Fibroblast of the aortic adventitia (primary cell): ENCODE data around the gene CATSPER4. TPM values are rescaled to one million over a fixed set of nuclear protein-coding genes. Genes with fewer than 3 reads are reported as not detected.

Experiments
- DNase-seq: peaks from one replicate; pipeline ENCODE4 v3.0.0-alpha.2; 2010; ENCODE audit warnings: low read depth
- H3K4me3 ChIP-seq: 2 replicates; pipeline ENCODE4 v1.5.1; 2011; ENCODE audit warnings: low read depth, mild to moderate bottlenecking, control low read depth, low read length, moderate library complexity
- total RNA-seq: library from RNA; depleted of rRNA; stranded (reverse); fragments of >200 nt; gene quantifications from 2 replicates; pipeline ENCODE4 v1.2.3, GENCODE V29; 2012; ENCODE audit warnings: low replicate concordance
- TF ChIP-seq, protein P1 (sequence below): IDR thresholded peaks from 2 replicates; pipeline ENCODE4 v1.5.1; 2011; ENCODE audit warnings: mild to moderate bottlenecking, low read length, control low read depth, inconsistent platforms; ENCODE audit not compliant: insufficient read depth

CATSPER4 gene
- total RNA-seq, 1 donor = not detected

DNA sequence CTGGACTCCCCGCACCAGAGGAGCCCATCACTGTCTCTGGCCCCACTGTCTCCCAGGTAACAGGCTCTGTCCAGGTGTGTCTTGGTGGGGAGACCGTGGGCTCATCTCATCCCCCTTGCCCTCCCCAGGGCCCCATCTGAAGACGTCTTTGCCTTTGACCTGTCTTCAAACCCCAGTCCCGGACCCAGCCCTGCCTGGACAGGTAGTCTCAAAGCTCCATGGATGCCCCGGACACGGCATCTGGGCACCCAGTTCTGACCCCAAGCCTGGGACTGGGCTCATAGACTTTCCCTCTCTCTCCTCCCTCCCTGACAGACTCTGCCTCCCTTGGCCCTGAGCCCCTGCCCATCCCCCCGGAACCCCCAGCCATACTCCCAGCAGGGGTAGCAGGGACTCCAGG, 6.3 kb upstream of the CATSPER4 start:
- no peak overlapping the region for H3K4me3 ChIP-seq
- DNase-seq = no peak
- TF ChIP-seq, protein P1, sequence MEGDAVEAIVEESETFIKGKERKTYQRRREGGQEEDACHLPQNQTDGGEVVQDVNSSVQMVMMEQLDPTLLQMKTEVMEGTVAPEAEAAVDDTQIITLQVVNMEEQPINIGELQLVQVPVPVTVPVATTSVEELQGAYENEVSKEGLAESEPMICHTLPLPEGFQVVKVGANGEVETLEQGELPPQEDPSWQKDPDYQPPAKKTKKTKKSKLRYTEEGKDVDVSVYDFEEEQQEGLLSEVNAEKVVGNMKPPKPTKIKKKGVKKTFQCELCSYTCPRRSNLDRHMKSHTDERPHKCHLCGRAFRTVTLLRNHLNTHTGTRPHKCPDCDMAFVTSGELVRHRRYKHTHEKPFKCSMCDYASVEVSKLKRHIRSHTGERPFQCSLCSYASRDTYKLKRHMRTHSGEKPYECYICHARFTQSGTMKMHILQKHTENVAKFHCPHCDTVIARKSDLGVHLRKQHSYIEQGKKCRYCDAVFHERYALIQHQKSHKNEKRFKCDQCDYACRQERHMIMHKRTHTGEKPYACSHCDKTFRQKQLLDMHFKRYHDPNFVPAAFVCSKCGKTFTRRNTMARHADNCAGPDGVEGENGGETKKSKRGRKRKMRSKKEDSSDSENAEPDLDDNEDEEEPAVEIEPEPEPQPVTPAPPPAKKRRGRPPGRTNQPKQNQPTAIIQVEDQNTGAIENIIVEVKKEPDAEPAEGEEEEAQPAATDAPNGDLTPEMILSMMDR = no peak

DNA sequence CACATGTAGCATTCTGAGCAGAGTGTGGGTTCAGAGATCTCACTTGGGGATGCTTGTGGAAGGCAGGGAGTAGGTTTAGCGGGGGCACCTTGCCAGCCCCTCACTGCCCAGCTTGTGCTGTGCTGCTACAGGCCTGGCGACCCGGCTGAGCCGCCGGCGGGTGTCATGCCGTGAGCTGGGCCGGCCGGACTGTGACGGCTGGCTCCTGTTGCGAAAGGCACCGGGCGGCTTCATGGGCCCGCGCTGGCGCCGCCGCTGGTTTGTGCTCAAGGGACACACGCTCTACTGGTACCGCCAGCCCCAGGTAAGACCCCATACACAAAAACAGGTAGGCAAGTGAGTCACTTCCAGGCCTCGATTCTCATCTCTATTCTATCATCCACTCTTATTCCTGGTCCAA, 5.5 kb upstream of the CATSPER4 start:
- TF ChIP-seq, protein P1 = no peak
- no peak for DNase-seq
- no peak overlapping the region for H3K4me3 ChIP-seq

DNA sequence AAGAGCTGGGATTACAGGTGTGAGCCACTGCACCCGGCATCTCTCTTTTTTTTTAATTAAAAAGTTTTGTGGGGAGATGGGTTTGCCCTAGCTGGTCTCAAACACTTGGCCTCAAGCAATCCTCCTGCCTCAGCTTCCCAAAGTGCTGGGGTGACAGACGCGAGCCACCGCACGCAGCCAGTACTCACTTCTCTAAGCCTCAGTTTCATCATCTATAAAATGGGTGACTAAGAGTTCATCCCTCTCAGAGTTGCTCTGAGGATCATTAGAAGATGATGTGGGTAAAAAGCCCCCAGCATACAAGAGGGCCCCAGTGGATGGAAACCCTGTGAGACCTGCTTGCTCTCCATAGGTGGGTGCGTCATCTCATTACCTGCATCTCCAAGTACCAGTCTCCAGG, 2.5 kb upstream of the CATSPER4 start:
- TF ChIP-seq, protein P1 = no peak
- DNase-seq = no peak
- H3K4me3 ChIP-seq = no peak overlapping the region

DNA sequence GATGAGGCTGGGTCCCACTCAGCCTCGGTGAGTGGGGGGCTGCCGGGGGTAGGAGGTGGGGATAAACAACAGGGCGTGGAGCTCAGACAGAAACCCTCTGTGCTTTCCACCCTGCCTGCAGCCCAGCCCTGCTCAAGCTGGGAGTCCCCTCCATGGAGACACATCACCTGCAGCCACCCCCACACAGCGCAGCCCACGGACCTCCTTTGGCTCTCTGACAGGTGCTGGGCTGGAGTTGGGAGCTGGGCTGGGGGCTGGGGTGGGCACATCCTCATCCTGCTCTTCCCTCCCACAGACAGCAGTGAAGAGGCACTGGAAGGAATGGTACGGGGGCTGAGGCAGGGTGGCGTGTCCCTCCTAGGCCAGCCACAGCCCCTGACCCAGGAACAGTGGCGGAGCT, 1.9 kb upstream of the CATSPER4 start:
- H3K4me3 ChIP-seq = no peak overlapping the region
- TF ChIP-seq, protein P1 = no peak
- DNase-seq = no peak

DNA sequence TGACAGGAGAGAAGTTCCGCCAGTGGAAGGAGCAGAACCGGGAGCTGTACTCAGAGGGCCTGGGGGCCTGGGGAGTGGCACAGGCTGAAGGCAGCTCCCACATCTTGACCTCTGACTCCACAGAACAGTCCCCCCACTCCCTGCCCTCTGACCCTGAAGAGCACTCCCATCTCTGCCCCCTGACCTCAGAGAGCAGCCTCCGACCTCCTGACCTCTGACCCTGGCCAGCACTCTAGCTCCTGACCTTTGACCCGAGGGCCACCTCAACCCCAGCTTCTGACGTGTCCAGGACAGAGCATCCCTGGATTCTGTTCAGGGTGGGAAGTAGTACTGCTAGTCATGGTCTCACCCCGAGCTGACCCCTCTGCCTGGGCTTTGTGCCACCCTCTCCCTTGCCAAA, 1.1 kb upstream of the CATSPER4 start:
- H3K4me3 ChIP-seq = no peak overlapping the region
- DNase-seq = no peak
- TF ChIP-seq, protein P1 = no peak

DNA sequence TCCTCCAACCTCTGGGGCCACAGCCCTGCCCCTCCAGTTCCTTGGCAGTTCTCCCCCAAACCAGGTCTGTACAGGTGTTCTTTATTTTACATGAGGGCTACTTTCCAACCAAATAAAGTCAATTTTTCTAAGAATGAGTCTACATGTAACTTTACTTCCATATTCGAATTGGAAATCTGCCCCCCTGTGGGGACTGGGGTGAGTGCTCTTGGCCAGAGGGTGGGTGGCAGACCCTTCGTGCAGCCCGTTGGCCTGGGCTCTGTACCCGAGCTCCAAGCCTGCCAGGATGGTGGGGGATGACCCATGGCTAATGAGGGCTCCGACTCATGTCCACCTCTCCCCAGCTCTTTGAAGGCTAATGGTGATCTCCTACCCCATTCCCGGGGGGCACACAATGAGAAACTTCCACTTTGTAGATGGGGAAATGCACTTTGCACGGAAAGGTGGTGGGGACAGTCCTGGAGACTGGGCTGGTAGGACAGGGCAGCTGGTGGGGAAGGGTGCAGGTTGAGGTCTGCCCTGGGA, 589 bp upstream of the CATSPER4 start:
- TF ChIP-seq, protein P1 = no peak
- H3K4me3 ChIP-seq = no peak overlapping the region
- no peak for DNase-seq

DNA sequence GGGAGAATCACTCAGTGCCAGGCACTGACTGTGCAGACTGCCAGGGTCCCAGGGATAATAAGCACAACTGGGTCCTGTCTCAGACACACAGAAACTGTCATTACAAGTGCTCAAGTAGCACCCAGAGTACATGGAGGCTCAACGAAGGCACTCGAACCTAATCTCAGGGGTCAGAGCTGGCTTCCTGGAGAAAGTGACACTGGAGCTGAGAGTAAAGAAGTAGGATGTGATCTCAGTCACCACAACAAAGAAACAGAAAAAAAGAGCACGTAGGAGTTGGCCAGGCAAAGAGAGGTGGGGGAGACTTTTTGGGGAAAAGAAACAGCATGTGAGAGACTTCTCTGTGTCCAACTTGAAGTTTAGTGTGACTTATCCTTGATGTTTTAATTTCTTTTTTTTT, 1.3 kb downstream of the CATSPER4 start:
- TF ChIP-seq, protein P1 = no peak
- H3K4me3 ChIP-seq = no peak overlapping the region
- no peak for DNase-seq
